Right lobe of liver (tissue), 6 donors: ENCODE data around the gene RICTOR. TPM values are rescaled to one million over a fixed set of nuclear protein-coding genes. Genes with fewer than 3 reads are reported as not detected.

ENCODE experiments used
- ATAC-seq, 4 donors: fragments of 200-7000 bp; cut with Tn5 transposase; one replicate each; pipeline ENCODE4 v1.9.1; 2020; ENCODE audit warnings: mild to moderate bottlenecking in 4 of 4, moderate library complexity in 4 of 4
- DNase-seq, 3 donors: peaks; one replicate each; pipeline ENCODE4 v3.0.0-alpha.2; 2020
- H3K27ac ChIP-seq, 3 donors: fragments of 200-600 bp; one replicate each; pipeline ENCODE4 v1.8.0; 2022
- H3K27me3 ChIP-seq, 2 donors: fragments of 200-600 bp; one replicate each; pipeline ENCODE4 v1.8.0; 2022
- H3K36me3 ChIP-seq, 4 donors: fragments of 200-600 bp; sonication (generic) in 1 of 4; one replicate each; pipeline versions ENCODE4 v1.5.1 to v1.8.0; 2017 to 2022; ENCODE audit warnings: control low read depth in 1 of 4
- H3K4me1 ChIP-seq, 4 donors: fragments of 200-600 bp; sonication (generic) in 1 of 4; one replicate each; pipeline versions ENCODE4 v1.5.1 to v1.8.0; 2017 to 2022; ENCODE audit warnings: control low read depth in 1 of 4
- H3K4me3 ChIP-seq, 3 donors: fragments of 200-600 bp; one replicate each; pipeline ENCODE4 v1.8.0; 2022
- H3K9me3 ChIP-seq, 4 donors: fragments of 200-600 bp; sonication (generic) in 1 of 4; one replicate each; pipeline versions ENCODE4 v1.5.1 to v1.8.0; 2017 to 2022; ENCODE audit warnings: control low read depth in 1 of 4
- POLR2A ChIP-seq: fragments of 450-650 bp; IDR thresholded peaks from one replicate; pipeline ENCODE4 v1.6.1; 2017; ENCODE audit warnings: antibody characterized with exemption, mild to moderate bottlenecking
- WGBS: methylation state at CpG from one replicate; pipeline ENCODE4 v1.1.6; 2018; ENCODE audit warnings: low coverage, low lambda C conversion rate; ENCODE audit not compliant: insufficient coverage; ENCODE audit errors: missing lambda C conversion rate; 5-methylcytosine and 5-hydroxymethylcytosine counted together
- intact Hi-C, 2 donors: fragments of 100-400 bp; cut with DNase I; formaldehyde crosslinking; loops; one replicate each; pipeline versions ENCODE4 v1.11.2 to v1.14.1; 2022
- total RNA-seq, 6 experiments: library from RNA; depleted of rRNA in 2 of 6; stranded (reverse); fragments of >200 nt in 2 of 6; fragmentation: NEBNext Ultra II Directional in 3 of 6; extraction: Animal tissue kit (Norgen Biotek cat#: 25700) in 3 of 6; gene quantifications; one replicate each; pipeline versions ENCODE4 v1.1.0 to v1.2.4, GENCODE V29; 2016 to 2023
- TF ChIP-seq, protein P1 (sequence below), 4 donors: fragments of 200-600 bp in 3 of 4; fragments of 450-650 bp in 1 of 4; IDR thresholded peaks; one replicate each; pipeline versions ENCODE4 v1.5.1 to v1.8.0; 2016 to 2022; ENCODE audit warnings: antibody characterized with exemption in 4 of 4, mild to moderate bottlenecking in 2 of 4
- donor health status: DM: no; HTN: yes; CAD: no.
- donor health status: DM: no; HTN: no; CAD: no.
- donor health status: DM: no; HTN: no; CAD: no.
- donor health status: DM: no; HTN: yes; CAD: no.
- donor health status: DM: no; HTN: yes; CAD: no.

The RICTOR gene
- total RNA-seq, 6 experiments from 2014 or later: 9.8 to 19.2 (median 14.6) TPM

DNA sequence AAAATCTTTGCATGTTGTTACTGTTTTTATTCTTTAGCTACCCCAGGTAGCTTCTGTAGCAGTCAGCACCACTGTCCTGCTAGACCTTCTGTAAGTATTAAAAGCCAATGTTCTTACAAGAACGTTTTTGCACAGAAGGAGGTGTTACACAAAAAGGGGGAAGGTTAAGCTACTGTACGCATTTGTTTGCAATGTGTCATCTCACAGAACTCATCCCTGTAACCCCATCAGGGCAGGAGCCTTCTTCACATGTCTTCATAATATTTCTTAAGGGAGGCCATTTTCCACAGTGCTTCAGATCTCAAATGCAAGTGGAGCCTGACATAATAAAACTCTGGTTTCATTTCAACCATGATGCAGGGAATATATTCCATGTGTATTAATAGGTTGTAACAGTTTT is 160.5 kb downstream of the RICTOR start:
- H3K4me3 ChIP-seq: no peak overlapping the region
- DNase-seq (no peak), ATAC-seq (no peak)
- intact Hi-C loops: no loop called here
- no peak overlapping the region for H3K27ac ChIP-seq
- no peaks in the 10 kb centered on the region for H3K9me3 ChIP-seq
- H3K36me3 ChIP-seq: no peaks in the 10 kb centered on the region
- TF ChIP-seq, protein P1, sequence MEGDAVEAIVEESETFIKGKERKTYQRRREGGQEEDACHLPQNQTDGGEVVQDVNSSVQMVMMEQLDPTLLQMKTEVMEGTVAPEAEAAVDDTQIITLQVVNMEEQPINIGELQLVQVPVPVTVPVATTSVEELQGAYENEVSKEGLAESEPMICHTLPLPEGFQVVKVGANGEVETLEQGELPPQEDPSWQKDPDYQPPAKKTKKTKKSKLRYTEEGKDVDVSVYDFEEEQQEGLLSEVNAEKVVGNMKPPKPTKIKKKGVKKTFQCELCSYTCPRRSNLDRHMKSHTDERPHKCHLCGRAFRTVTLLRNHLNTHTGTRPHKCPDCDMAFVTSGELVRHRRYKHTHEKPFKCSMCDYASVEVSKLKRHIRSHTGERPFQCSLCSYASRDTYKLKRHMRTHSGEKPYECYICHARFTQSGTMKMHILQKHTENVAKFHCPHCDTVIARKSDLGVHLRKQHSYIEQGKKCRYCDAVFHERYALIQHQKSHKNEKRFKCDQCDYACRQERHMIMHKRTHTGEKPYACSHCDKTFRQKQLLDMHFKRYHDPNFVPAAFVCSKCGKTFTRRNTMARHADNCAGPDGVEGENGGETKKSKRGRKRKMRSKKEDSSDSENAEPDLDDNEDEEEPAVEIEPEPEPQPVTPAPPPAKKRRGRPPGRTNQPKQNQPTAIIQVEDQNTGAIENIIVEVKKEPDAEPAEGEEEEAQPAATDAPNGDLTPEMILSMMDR (IDR thresholded peaks at IDR 0.05): no peak
- TF ChIP-seq POLR2A: no peak
- no peaks in the 10 kb centered on the region for H3K27me3 ChIP-seq
- no peaks in the 10 kb centered on the region for H3K4me1 ChIP-seq
- 11% methylated on average over 1 of the region's 2 CpGs for WGBS

- Histone ChIP-seq H3K36me3 (no peaks in the 10 kb centered on the region), H3K27me3 (no peaks in the 10 kb centered on the region), H3K4me1 (no peaks in the 10 kb centered on the region), H3K9me3 (no peaks in the 10 kb centered on the region), H3K27ac (no peak overlapping the region), H3K4me3 (no peak overlapping the region)
- no peak for DNase-seq
- intact Hi-C loops: no loop called here
- ATAC-seq: no peak
- WGBS: 80% methylated on average over 3 of the region's 3 CpGs
- no peak for TF ChIP-seq POLR2A
- TF ChIP-seq, protein P1 (IDR thresholded peaks at IDR 0.05): no peak
Observed at GRCh38 chr5:38911933-38912332, 162.3 kb downstream of the RICTOR start.

DNA sequence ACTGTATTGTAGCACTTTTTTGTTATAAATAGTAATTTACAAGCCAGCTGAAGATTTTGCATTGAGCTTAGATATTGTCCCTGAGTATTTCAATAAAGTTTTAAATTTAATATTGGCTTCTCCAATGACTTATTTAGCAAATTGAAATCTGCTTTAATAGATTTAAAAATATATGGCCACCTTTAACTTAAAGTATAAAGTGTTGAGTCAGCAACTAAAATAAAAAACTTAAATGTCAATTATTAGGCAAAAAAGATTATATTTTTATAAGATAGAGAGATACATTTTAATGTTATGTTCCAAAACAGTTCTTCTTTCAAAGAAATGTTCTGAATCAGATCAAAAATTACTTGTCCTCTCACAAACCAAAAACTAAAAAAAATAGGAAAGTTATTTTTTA is 167.7 kb downstream of the RICTOR start:
- no peak for DNase-seq
- Histone ChIP-seq H3K36me3 (peaks cover 0 to 12% (median 4%) of the 10 kb centered on the region in 4 donors), H3K27me3 (no peaks in the 10 kb centered on the region), H3K4me3 (no peak overlapping the region), H3K4me1 (no peaks in the 10 kb centered on the region), H3K9me3 (no peaks in the 10 kb centered on the region), H3K27ac (no peak overlapping the region)
- intact Hi-C loops: no loop called here
- no peak for ATAC-seq
- TF ChIP-seq POLR2A: no peak
- TF ChIP-seq, protein P1 (IDR thresholded peaks at IDR 0.05): no peak

GRCh38 chr5:38905516-38905915 is 168.7 kb downstream of the RICTOR start:
- Histone ChIP-seq H3K4me3 (no peak overlapping the region), H3K27ac (no peak overlapping the region), H3K4me1 (no peaks in the 10 kb centered on the region), H3K9me3 (no peaks in the 10 kb centered on the region), H3K27me3 (no peaks in the 10 kb centered on the region), H3K36me3 (peaks cover 0 to 12% (median 4%) of the 10 kb centered on the region in 4 donors)
- TF ChIP-seq, protein P1 (IDR thresholded peaks at IDR 0.05): no peak
- TF ChIP-seq POLR2A: no peak
- DNase-seq (no peak), ATAC-seq (no peak)
- intact Hi-C loops: no loop called here
- WGBS: 67% methylated on average over 2 of the region's 4 CpGs

- no peak overlapping the region for H3K27ac ChIP-seq
- no peaks in the 10 kb centered on the region for H3K27me3 ChIP-seq
- TF ChIP-seq POLR2A: no peak
- TF ChIP-seq, protein P1 (IDR thresholded peaks at IDR 0.05): no peak
- peaks cover 0 to 12% (median 4%) of the 10 kb centered on the region in 4 donors for H3K36me3 ChIP-seq
- ATAC-seq: no peak
- no peak overlapping the region for H3K4me3 ChIP-seq
- WGBS: 53% methylated on average over 4 of the region's 5 CpGs
- intact Hi-C loops: no loop called here
- H3K4me1 ChIP-seq: no peaks in the 10 kb centered on the region
- DNase-seq: no peak
- peaks cover 0 to 7% (median 0%) of the 10 kb centered on the region in 4 donors for H3K9me3 ChIP-seq
Observed at GRCh38 chr5:38899936-38900335, 174.3 kb downstream of the RICTOR start.
